Mesenchymal stem cell (in vitro differentiated cells and primary cell): Measurements from ENCODE around the gene SLC38A5. TPM values are rescaled to one million over a fixed set of nuclear protein-coding genes. Genes with fewer than 3 reads are reported as not detected.
"Not testable (repeated sequence)": the region's sequence is repeated elsewhere in the genome, so short reads cannot be mapped to it uniquely, and the experiment has no call there.

ENCODE experiments used
- DNase-seq: peaks from one replicate; pipeline ENCODE4 v3.0.0-alpha.2; 2013
- H2AFZ ChIP-seq: one replicate; pipeline ENCODE4 v1.6.1; 2013; ENCODE audit warnings: low read depth, mild to moderate bottlenecking, control low read depth, inconsistent platforms, low read length, moderate library complexity
- H2AK5ac ChIP-seq: 2 replicates; pipeline ENCODE4 v1.6.1; 2013; ENCODE audit warnings: low read length, moderate library complexity, mild to moderate bottlenecking, inconsistent platforms; ENCODE audit not compliant: severe bottlenecking
- H2BK120ac ChIP-seq: one replicate; pipeline ENCODE4 v1.6.1; 2013; ENCODE audit warnings: low read depth, mild to moderate bottlenecking, inconsistent platforms, low read length, moderate library complexity
- H2BK12ac ChIP-seq, 2 experiments: one replicate each; pipeline ENCODE4 v1.6.1; 2013; ENCODE audit warnings: inconsistent platforms in 2 of 2, low read length in 2 of 2, mild to moderate bottlenecking in 2 of 2, moderate library complexity in 2 of 2, control low read depth in 1 of 2
- H2BK15ac ChIP-seq: one replicate; pipeline ENCODE4 v1.6.1; 2013; ENCODE audit warnings: mild to moderate bottlenecking, low read depth, inconsistent platforms; ENCODE audit not compliant: poor library complexity, severe bottlenecking
- H2BK5ac ChIP-seq: 2 replicates; pipeline ENCODE4 v1.6.1; 2013; ENCODE audit warnings: low read depth, mild to moderate bottlenecking, low read length, control low read depth, inconsistent platforms; ENCODE audit not compliant: poor library complexity, severe bottlenecking
- H3K14ac ChIP-seq, 2 experiments: one replicate each; pipeline ENCODE4 v1.6.1; 2013; ENCODE audit warnings: inconsistent platforms in 2 of 2, low read length in 2 of 2, control low read depth in 1 of 2, mild to moderate bottlenecking in 1 of 2, moderate library complexity in 1 of 2
- H3K18ac ChIP-seq, 2 experiments: one replicate each; pipeline ENCODE4 v1.6.1; 2013; ENCODE audit warnings: inconsistent platforms in 2 of 2, low read length in 2 of 2, control low read depth in 1 of 2, low read depth in 1 of 2, mild to moderate bottlenecking in 1 of 2
- H3K23ac ChIP-seq, 2 experiments: one replicate each; pipeline ENCODE4 v1.6.1; 2013; ENCODE audit warnings: inconsistent platforms in 2 of 2, low read length in 2 of 2, mild to moderate bottlenecking in 2 of 2, moderate library complexity in 2 of 2, control low read depth in 1 of 2
- H3K27ac ChIP-seq: 2 replicates; pipeline ENCODE4 v1.5.1; 2013; ENCODE audit warnings: mild to moderate bottlenecking, moderate library complexity, low read length, control low read depth, inconsistent platforms; ENCODE audit not compliant: poor library complexity, severe bottlenecking
- H3K27me3 ChIP-seq, 2 experiments: 2 replicates each; pipeline versions ENCODE4 v1.6.1 to v1.7.0; 2013; ENCODE audit warnings: low read length in 2 of 2, mild to moderate bottlenecking in 2 of 2, moderate library complexity in 2 of 2, control low read depth in 1 of 2, inconsistent platforms in 1 of 2; ENCODE audit not compliant: control insufficient read depth in 1 of 2, insufficient read depth in 1 of 2
- H3K36me3 ChIP-seq, 2 experiments: 2 replicates each; pipeline versions ENCODE4 v1.6.1 to v1.7.0; 2013; ENCODE audit warnings: low read length in 2 of 2, control low read depth in 1 of 2, inconsistent platforms in 1 of 2, low read depth in 1 of 2, mild to moderate bottlenecking in 1 of 2; ENCODE audit not compliant: insufficient read depth in 2 of 2, control insufficient read depth in 1 of 2
- H3K4ac ChIP-seq, 2 experiments: one replicate each; pipeline ENCODE4 v1.6.1; 2013; ENCODE audit warnings: inconsistent platforms in 2 of 2, low read length in 2 of 2, mild to moderate bottlenecking in 2 of 2, moderate library complexity in 2 of 2, control low read depth in 1 of 2, low read depth in 1 of 2
- H3K4me1 ChIP-seq: 2 replicates; pipeline ENCODE4 v1.6.1; 2013; ENCODE audit warnings: low read depth, low read length, control low read depth; ENCODE audit not compliant: control insufficient read depth, insufficient read depth
- H3K4me2 ChIP-seq: 2 replicates; pipeline ENCODE4 v1.6.1; 2013; ENCODE audit warnings: low read length, mild to moderate bottlenecking, inconsistent platforms; ENCODE audit not compliant: poor library complexity, severe bottlenecking
- H3K4me3 ChIP-seq, 2 experiments: 2 replicates each; pipeline versions ENCODE4 v1.5.1 to v1.7.0; 2013; ENCODE audit warnings: low read length in 2 of 2, mild to moderate bottlenecking in 2 of 2, control low read depth in 1 of 2, low read depth in 1 of 2; ENCODE audit not compliant: insufficient read depth in 1 of 2
- H3K79me1 ChIP-seq: replicated peaks from 2 replicates; pipeline ENCODE4 v1.6.1; 2013; ENCODE audit warnings: mild to moderate bottlenecking, control low read depth, low read length, inconsistent platforms; ENCODE audit not compliant: poor library complexity, severe bottlenecking
- H3K9ac ChIP-seq: 2 replicates; pipeline ENCODE4 v1.7.0; 2013; ENCODE audit warnings: mild to moderate bottlenecking, low read length, moderate library complexity
- H3K9me3 ChIP-seq: 2 replicates; pipeline ENCODE4 v1.7.0; 2013; ENCODE audit warnings: mild to moderate bottlenecking, low read length; ENCODE audit not compliant: control insufficient read depth
- H4K8ac ChIP-seq: one replicate; pipeline ENCODE4 v1.6.1; 2013; ENCODE audit warnings: inconsistent platforms, mild to moderate bottlenecking, low read length, moderate library complexity
- H4K91ac ChIP-seq: one replicate; pipeline ENCODE4 v1.6.1; 2013; ENCODE audit warnings: mild to moderate bottlenecking, low read length, inconsistent platforms
- WGBS: methylation state at CpG from one replicate; pipeline ENCODE4 v1.1.7; 2013; ENCODE audit warnings: mixed read lengths; 5-methylcytosine and 5-hydroxymethylcytosine counted together
- polyA plus RNA-seq, 2 experiments: library from polyadenylated mRNA; stranded (reverse); fragments of 200-250 nt; gene quantifications; one replicate each; pipeline ENCODE4 v1.2.3, GENCODE V29; 2013

The SLC38A5 gene
- 12.1 TPM for polyA plus RNA-seq (2013, experiment 1 of 2)
- polyA plus RNA-seq (2013, experiment 2 of 2) = 12.8 TPM

DNA sequence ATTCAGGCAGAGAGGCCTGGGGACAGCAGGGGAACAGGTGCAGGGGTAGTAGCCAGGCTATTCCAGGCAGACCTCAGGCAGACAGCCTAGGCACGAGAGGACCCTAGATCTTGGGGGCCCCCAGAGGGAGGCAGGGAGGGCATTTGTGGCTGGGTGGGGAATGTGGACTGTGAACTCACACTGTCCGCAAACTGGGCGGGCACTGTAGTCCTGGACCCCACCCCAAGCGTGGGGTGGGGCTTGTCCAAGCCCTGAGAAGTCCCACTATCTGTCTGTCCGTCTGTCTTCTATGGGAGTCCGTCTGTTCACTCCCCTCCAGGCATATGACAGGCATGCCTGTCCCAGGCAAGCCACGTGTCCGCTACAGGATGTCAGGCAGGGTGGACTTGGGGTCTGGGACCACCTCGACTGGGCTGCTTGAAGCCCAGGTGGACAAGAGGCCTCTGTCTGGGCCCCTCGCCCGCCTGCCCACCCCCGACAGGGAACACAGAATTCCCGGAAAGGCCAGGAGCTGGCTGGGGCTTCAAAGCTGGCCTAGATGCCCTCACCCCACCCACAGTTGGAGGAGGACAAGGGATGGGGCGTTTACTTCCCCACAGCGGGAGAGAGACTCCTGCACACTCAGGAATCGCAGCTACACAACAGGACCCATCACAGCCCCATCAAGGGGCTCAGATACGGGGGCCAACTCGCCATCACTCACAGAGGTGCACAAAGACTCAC, at the start of gene SLC38A5:
TSS of gene SLC38A5 (minus strand) at position 151 of the 723 bp plus-strand sequence. CDS start 2,336 bp downstream, outside the sequence.
- no peak within 1 kb of the TSS for H2AK5ac ChIP-seq
- H4K91ac ChIP-seq = no peak within 1 kb of the TSS
- H3K4ac ChIP-seq = no peak within 1 kb of the TSS
- H3K9me3 ChIP-seq = no peaks in the 10 kb centered on the region
- no peak within 1 kb of the TSS for H3K4me2 ChIP-seq
- H2AFZ ChIP-seq = no peak within 1 kb of the TSS
- no peak within 1 kb of the TSS for H2BK5ac ChIP-seq
- WGBS = 90% methylated on average over 16 of the region's 18 CpGs
- H3K79me1 ChIP-seq = no peaks in the 10 kb centered on the region
- no peak within 1 kb of the TSS for H2BK120ac ChIP-seq
- DNase-seq = no peak
- H3K27ac ChIP-seq = no peak within 1 kb of the TSS
- H3K36me3 ChIP-seq = no peaks in the 10 kb centered on the region
- peak within 1 kb of the TSS; percentile 49 for H4K8ac ChIP-seq
- peak within 1 kb of the TSS; percentile 48 for H3K9ac ChIP-seq
- H3K18ac ChIP-seq = peak within 1 kb of the TSS in 1 of 2 experiments; percentile 12
- H3K4me3 ChIP-seq = peak within 1 kb of the TSS in 1 of 2 experiments; percentile 51
- H2BK15ac ChIP-seq = no peak within 1 kb of the TSS
- H3K23ac ChIP-seq = no peak within 1 kb of the TSS
- H2BK12ac ChIP-seq = no peak within 1 kb of the TSS
- H3K14ac ChIP-seq = no peak within 1 kb of the TSS
- peaks cover 22% of the 10 kb centered on the region for H3K4me1 ChIP-seq
- peaks cover 0 to 13% of the 10 kb centered on the region in 2 experiments for H3K27me3 ChIP-seq

DNA sequence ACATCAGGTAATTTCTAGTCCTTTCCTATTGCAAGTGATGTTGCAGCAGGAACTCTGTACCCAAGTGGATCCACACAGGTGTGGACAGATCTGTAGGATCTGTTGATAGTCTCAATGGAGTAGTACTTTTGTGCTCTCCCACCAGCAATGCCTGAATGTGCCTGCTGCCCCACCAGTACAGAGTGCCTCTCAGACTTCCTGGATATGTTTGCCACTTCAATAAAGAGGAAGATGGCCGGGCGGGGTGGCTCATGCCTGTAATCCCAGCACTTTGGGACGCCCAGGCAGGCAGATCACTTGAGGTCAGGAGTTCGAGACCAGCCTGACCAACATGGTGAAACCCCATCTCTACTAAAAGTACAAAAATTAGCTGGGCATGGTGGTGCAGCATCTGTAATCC, 49.4 kb upstream of the SLC38A5 start:
- WGBS = 90% methylated on average over 3 of the region's 4 CpGs
- not testable (repeated sequence) for DNase-seq, H2BK120ac ChIP-seq

DNA sequence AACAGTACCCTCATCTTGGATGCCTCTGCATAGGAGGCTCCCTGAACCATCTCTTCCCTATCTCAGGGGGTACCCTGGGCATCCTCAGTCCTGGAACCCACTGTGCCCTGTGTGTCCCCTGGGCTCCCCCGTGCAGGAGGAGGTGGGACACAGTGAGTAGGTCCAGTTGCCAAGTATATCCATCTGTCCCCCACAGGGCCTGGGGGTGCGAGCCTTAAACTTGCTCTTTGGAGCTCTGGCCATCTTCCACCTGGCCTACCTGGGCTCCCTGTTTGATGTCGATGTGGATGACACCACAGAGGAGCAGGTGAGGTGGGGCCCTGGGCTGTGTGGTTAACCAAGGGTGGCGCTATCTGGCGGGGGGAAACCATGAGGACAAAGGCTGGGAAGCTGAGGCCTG, 46.9 kb upstream of the SLC38A5 start:
- H3K14ac ChIP-seq = no peak overlapping the region
- no peak for DNase-seq
- H3K79me1 ChIP-seq = peaks cover 4% of the 10 kb centered on the region
- H3K36me3 ChIP-seq = peaks cover 22 to 36% of the 10 kb centered on the region in 2 experiments
- H3K18ac ChIP-seq = no peak overlapping the region
- WGBS = 83% methylated on average over 5 of the region's 5 CpGs
- no peak overlapping the region for H3K4me3 ChIP-seq
- no peak overlapping the region for H3K27ac ChIP-seq
- H3K9me3 ChIP-seq = no peaks in the 10 kb centered on the region
- no peak overlapping the region for H3K23ac ChIP-seq
- no peak overlapping the region for H3K4ac ChIP-seq
- H4K91ac ChIP-seq = no peak overlapping the region
- no peak overlapping the region for H2BK5ac ChIP-seq
- peaks cover 3% of the 10 kb centered on the region for H3K4me1 ChIP-seq
- no peaks in the 10 kb centered on the region for H3K27me3 ChIP-seq
- no peak overlapping the region for H3K9ac ChIP-seq
- H2BK120ac ChIP-seq = no peak overlapping the region
- no peak overlapping the region for H2AK5ac ChIP-seq
- H2BK12ac ChIP-seq = no peak overlapping the region
- H2BK15ac ChIP-seq = no peak overlapping the region
- no peak overlapping the region for H4K8ac ChIP-seq
- no peak overlapping the region for H3K4me2 ChIP-seq
- H2AFZ ChIP-seq = no peak overlapping the region

More for the DNA sequence above, 49.4 kb upstream of the SLC38A5 start:
- H3K18ac ChIP-seq, H3K79me1 ChIP-seq, H4K91ac ChIP-seq, H3K9ac ChIP-seq, H3K4me2 ChIP-seq, H4K8ac ChIP-seq, H3K4me3 ChIP-seq, H2BK15ac ChIP-seq, H3K23ac ChIP-seq, H3K27me3 ChIP-seq, H3K9me3 ChIP-seq, H3K14ac ChIP-seq, H2BK12ac ChIP-seq, H3K4ac ChIP-seq, H2AFZ ChIP-seq, H2BK5ac ChIP-seq, H2AK5ac ChIP-seq, H3K4me1 ChIP-seq, H3K27ac ChIP-seq: not testable (repeated sequence)
- H3K36me3 ChIP-seq = peaks cover 17 to 25% of the 10 kb centered on the region in 2 experiments

DNA sequence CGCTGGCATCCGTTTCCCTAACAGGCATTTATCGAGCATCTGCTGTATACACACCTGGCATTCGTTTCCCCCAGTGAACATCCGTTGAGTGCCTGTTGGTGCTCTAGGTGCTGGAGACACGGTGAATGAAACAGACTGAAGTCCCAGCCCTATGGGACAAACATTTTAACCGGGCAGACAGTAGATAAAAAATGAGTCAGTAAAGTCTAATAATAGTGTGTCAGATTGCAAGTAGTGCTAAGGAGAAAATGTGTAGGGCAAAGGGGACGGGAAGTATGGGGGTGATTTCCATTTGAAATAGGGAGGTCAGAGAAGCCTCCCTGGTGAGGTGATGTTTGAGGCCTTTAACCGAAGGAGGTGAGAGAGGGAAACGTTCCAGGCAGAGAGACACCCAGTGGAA, 46.2 kb upstream of the SLC38A5 start:
- H2BK120ac ChIP-seq = no peak overlapping the region
- peaks cover 3% of the 10 kb centered on the region for H3K4me1 ChIP-seq
- H3K23ac ChIP-seq = no peak overlapping the region
- no peak overlapping the region for H3K4ac ChIP-seq
- no peak for DNase-seq
- 91% methylated on average over 10 of the region's 10 CpGs for WGBS
- H2BK5ac ChIP-seq = no peak overlapping the region
- H2AK5ac ChIP-seq = no peak overlapping the region
- no peaks in the 10 kb centered on the region for H3K27me3 ChIP-seq
- H2AFZ ChIP-seq = no peak overlapping the region
- no peak overlapping the region for H2BK12ac ChIP-seq
- H3K79me1 ChIP-seq = peaks cover 4% of the 10 kb centered on the region
- no peak overlapping the region for H3K18ac ChIP-seq
- no peak overlapping the region for H4K8ac ChIP-seq
- no peak overlapping the region for H3K9ac ChIP-seq
- H4K91ac ChIP-seq = no peak overlapping the region
- no peaks in the 10 kb centered on the region for H3K9me3 ChIP-seq
- no peak overlapping the region for H3K4me3 ChIP-seq
- H3K27ac ChIP-seq = no peak overlapping the region
- no peak overlapping the region for H3K4me2 ChIP-seq
- no peak overlapping the region for H3K14ac ChIP-seq
- H2BK15ac ChIP-seq = no peak overlapping the region
- H3K36me3 ChIP-seq = peaks cover 22 to 38% of the 10 kb centered on the region in 2 experiments
